Dedifferentiated amniotic fluid mesenchymal stem cell (primary cell): ENCODE results near the gene NRCAM.

ENCODE experiments used
- DNase-seq: peaks from one replicate; pipeline ENCODE4 v3.0.0-alpha.2; 2016; ENCODE audit errors: extremely low spot score

Gene NRCAM

GRCh38 chr7:108129018-108129965 is 326.9 kb downstream of the NRCAM start:
- DNase-seq: peak; percentile 79

- no peak for DNase-seq
Measured at GRCh38 chr7:108128514-108128913, 327.7 kb downstream of the NRCAM start.

- no peak for DNase-seq
Measured at GRCh38 chr7:108127461-108127860, 328.8 kb downstream of the NRCAM start.

- no peak for DNase-seq
Measured at GRCh38 chr7:108124820-108125219, 331.4 kb downstream of the NRCAM start.

- DNase-seq: no peak
Measured at GRCh38 chr7:108122181-108122580, 334.1 kb downstream of the NRCAM start.

- no peak for DNase-seq
Measured at GRCh38 chr7:108120933-108121332, 335.3 kb downstream of the NRCAM start.

GRCh38 chr7:108120196-108120595 is 336.0 kb downstream of the NRCAM start:
- no peak for DNase-seq

GRCh38 chr7:108118959-108119358 is 337.3 kb downstream of the NRCAM start:
- no peak for DNase-seq

- DNase-seq: no peak
Measured at GRCh38 chr7:108114117-108114841, 342.0 kb downstream of the NRCAM start.

- DNase-seq: no peak
Measured at GRCh38 chr7:108112683-108113082, 343.6 kb downstream of the NRCAM start.

GRCh38 chr7:108109221-108109908 is 346.9 kb downstream of the NRCAM start:
- DNase-seq: no peak

GRCh38 chr7:108108131-108108530 is 348.1 kb downstream of the NRCAM start:
- DNase-seq: no peak

- no peak for DNase-seq
Measured at GRCh38 chr7:108104324-108104723, 351.9 kb downstream of the NRCAM start.

GRCh38 chr7:108103558-108104298 is 352.5 kb downstream of the NRCAM start:
- no peak for DNase-seq

- no peak for DNase-seq
Measured at GRCh38 chr7:108102671-108103312, 353.4 kb downstream of the NRCAM start.

- no peak for DNase-seq
Measured at GRCh38 chr7:108101759-108102158, 354.5 kb downstream of the NRCAM start.

GRCh38 chr7:108099713-108100112 is 356.5 kb downstream of the NRCAM start:
- DNase-seq: peak; percentile 27

GRCh38 chr7:108097703-108098102 is 358.5 kb downstream of the NRCAM start:
- no peak for DNase-seq
